HS-5 (cell line): ENCODE measurements around the gene ANO7.

Experiments used
- DNase-seq: peaks from one replicate; pipeline ENCODE4 v3.0.0-alpha.2; 2012; ENCODE audit warnings: low read depth

ANO7 gene

DNA sequence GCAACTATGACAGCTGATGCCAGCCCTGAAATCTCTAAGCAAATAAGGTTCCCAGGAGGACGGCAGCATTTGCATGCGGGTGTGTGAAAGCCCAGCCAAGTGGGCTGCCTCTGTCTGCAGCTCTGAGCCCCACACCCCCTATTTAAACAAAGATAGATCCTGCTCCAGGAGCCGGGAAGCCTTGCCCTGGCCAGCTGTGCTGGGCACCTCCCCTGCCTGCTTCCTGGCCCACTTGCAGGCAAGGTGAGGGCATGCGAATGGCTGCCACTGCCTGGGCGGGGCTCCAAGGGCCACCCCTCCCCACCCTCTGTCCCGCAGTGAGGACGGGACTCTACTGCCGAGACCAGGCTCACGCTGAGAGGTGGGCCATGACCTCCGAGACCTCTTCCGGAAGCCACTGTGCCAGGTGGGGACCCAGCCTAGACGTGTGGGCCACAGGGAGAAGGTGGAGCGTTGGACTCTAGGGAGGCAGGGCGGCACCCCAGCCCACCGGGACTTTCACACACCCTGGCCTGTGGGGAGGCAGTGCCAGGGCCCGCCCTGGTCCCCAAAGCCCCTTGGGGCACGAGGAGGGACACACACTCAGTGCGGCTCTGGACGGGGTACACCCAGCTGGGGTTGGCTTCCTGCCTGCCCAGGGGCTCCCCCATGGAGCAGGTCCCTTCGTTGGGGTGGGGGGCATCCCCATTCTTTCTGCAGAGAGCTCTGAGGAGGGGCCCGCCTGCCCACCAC, at the start of gene ANO7:
ANO7 (plus strand) TSS at position 317 of the 732 bp plus-strand sequence. CDS start 1,387 bp downstream, outside the sequence.
- no peak for DNase-seq

DNA sequence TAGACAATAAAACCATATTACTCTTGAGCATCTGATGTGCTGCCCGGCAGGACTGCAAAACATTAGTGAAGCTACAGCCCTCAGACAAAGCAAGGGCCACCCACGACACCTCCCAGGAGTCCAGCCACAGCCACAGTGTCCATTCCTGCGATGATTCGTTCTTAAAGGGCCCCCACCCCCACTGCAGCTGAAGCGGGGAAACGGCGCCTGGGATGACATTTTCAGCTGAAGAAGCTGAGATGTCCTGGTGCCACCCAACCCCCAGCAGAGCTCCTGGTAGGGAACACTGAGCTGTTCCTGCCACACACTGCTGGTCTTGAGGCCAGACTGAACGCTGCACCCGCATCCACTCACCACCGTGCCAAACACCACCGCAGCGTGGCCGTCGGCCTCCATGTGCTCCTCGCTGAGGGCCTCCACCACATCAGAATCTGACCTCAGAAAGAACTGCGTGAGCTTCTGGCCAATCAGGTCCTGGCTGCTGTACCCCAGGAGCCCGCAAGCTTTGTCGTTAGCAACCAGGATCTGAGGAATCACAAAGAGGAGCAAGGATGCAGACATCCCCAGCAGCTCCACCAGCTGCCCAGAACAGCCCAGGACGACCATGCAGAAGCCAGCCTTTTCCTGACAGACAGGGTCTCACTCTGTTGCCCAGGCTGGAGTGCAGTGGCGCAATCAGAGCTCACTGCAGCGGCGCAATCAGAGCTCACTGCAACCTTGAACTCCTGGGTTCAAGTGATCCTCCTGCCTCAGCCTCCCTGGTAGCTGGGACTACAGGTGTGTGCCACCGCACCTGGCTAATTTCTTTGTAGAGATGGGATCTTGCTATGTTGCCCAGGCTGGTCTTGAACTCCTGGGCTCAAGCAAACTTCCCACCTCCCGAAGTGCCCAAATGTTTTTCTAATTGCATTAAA, 48.7 kb upstream of the ANO7 start:
- DNase-seq = no peak

GRCh38 chr2:241140445-241140840, 48.0 kb upstream of the ANO7 start:
- no peak for DNase-seq

GRCh38 chr2:241141214-241141770, 47.2 kb upstream of the ANO7 start:
- DNase-seq = no peak

GRCh38 chr2:241142063-241142462, 46.4 kb upstream of the ANO7 start:
- DNase-seq = no peak

DNA sequence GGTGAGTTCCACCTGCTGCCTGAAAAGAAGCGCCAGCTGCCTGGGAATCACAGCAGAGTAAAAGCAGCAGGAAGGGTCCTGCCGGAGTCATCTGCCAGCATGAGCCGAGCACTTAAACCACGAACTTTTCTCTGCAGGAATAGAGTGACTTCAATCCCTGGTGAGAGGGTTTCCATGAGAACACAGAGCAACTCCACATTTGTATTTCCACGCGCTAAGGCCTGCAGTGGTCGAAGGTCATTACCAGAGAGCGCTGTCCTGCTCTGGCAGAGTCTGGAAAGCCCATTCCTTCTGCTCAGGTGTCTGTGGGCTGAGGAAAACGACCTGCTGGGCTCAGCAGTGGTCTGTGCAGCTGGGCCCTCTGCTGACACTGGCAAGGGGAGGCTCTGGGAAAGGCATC, 45.9 kb upstream of the ANO7 start:
- no peak for DNase-seq

- DNase-seq = no peak
Observed at GRCh38 chr2:241146286-241146685, 42.2 kb upstream of the ANO7 start.

DNA sequence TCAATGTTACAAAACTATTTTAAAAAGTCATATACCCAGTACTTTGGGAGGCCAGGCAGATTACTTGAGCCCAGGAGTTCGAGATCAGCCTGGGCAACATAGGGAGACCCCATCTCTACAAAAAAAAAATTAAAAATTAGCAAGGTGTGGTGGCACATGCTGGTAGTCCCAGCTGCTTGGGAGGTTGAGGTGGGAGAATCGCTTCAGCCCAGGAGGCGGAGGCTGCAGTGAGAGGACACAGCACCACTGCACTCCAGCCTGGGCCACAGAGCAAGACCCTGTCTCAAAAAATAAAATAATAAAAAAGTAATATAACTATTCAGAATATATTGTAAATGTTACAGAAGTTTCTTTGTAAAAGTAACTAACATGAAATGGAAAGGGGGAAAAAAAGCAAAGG, 41.1 kb upstream of the ANO7 start:
- DNase-seq = no peak

- DNase-seq = no peak
Observed at GRCh38 chr2:241148239-241148638, 40.2 kb upstream of the ANO7 start.

DNA sequence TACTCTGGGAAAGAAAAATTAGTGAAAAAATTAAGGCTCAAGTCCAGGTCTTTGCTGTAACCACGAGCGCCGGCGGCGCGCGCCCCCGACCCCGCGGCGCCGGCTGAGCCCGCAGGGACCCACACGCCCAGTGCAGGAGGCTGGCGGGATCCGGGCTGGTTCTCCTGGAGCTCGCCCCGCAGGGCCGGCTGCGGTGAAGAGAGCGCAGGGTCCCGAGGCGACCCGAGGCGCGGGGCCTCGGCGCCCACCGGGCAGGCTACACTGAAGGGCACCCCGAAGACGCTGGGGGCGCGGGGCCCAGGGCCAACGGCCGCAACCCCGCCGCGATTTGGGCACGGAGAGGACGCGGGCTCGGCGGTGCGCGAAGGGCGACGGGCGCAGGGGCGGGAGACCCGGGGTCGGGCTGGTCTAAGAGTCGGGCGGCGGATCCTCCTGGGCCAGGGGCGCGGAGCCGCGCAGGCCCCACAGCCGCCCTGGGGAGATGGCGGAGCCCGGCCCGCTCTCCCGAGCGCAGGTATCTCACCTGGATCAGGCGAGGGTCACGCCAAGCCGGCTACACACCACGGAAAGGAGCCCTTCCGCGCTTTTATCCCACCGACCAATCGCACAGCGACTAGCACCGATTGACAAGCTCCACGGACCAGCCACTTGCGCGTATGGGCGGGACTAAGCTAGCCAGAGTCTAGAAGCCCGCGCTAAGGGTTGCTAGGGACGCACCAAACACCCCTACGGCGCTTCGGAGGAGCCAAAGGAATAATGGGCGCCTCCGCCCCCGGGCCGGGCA, 39.4 kb upstream of the ANO7 start, which contains the start of gene PASK:
PASK (minus strand) TSS at position 582 of the 784 bp plus-strand sequence. CDS start 6,440 bp downstream, outside the sequence.
- peak; percentile 81 for DNase-seq

DNA sequence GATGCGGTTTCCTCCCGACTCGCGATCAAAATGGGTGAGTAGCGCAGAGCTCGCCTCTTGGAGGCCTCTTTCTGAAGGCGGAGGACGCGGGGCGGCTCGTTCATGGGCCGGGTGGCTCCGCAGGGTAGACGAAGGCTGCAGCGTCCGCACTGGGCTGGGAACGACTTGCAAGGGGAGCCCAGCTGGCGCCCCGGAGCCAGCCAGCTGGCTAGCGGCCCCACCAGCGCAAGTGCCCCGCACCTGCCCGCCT, 38.9 kb upstream of the ANO7 start:
- no peak for DNase-seq

DNA sequence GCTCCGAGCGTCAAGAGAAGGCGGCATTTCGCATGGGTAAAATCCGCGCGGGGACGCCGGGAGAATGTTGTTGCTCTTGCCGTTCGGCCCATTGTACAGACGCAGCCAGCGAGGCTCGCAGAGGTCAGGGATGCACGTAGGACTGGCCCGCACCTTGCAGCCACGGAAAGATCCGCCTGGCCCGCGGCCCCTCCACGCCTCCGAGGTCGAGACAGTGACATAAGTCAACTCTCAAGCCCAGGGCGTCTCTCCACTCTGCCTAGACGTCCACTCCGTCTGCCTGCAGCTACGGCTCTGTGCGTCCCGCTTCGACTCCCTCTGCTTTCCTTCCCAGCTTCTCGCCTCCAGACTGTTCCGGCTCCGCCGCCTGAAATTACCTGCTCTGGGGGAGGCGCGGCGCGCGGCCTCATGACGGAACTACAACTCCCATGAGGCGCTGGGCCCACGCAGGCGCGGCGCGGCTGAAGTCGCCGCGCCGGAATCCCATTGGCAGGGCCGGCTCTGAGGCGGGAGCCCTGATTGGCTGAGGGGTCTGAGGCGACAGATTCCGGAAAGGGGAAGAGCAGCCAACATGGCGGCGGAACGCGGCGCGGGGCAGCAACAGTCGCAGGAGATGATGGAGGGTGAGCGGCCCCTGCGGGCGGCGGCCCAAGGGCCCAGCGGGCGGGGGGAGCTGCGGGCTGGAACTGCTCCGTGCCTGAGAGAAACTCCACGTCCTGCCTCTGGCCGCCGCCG, 38.4 kb upstream of the ANO7 start, which contains the start of gene PPP1R7:
PPP1R7 (plus strand) TSS at position 543 of the 735 bp plus-strand sequence; CDS start at position 572, 29 bp downstream.
- peak; percentile 80 for DNase-seq

DNA sequence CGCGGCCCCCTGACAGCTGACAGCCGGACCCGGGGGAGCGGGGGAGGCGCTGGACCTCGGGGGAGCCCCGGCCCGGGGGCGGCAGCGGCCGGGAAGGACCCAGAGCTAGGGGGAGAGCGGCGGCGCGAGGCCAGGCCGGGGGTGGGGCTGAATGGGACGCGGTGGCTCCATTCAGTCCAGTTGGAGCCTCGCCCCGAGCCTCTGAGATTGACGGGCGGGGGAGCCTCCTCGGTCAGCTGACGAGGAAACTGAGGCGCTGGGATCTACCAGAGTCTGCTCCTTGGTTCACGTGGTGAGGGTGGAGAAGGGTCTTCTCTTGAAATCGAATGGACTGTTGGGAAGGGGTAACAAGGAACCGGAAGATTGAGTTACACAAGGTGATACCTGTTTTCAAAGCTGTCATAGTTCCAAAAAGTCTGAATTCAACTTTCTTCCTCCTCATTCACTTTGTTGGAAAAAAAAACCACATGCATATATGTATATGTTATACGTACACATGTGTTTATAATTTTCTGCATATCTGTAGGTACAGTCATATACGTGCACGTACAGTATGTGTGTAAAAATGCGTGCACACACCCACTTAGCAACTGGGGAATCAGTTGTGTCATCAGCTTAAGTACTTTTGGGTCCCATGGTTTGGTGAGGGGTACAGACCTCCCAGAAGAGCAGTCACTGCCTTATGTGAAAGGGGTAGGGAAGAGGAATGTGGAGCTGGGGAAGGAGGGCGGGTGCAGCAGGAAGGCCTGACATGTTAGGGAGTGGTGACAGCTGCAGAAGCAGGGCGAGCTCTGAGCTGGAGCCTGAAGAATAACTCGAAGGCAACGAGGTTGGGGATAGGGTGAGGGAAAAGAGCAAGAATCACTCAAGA, 37.6 kb upstream of the ANO7 start:
- DNase-seq = no peak

DNA sequence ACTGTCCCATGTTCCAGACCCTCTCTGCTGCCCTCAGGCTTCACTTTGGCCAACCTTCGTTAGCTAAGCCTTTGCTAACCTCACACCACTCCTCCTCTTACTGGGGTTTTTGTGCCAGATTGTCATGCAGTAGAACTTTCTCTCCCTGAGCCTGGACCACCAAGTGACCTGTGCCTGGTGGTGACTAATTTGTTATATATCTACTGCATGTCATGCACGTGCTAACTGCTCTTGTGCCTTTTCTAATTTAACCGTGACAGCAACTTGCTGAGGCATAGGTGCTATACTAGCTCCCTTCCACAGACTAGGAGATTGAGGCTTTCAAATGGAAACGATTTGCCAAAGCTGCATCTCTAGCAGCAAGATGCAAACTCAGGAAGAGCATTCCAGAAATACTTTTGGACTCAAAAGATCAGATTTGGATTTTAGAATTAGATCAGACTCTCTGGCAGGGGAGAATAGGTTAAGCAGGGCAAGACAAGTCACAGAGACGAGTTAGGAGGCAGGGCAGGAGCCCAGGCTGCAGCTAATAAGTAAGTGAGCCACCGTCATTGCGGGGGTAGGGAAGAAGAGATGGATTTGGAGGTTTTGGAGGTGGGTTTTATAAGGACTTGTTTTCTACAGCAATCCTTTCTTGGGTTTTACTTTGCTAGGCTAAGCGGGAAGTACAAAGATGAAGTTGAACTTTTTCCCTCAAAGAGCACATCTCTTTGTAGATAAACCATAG, 36.4 kb upstream of the ANO7 start:
- no peak for DNase-seq

- DNase-seq = no peak
Observed at GRCh38 chr2:241153616-241154015, 34.9 kb upstream of the ANO7 start.

DNA sequence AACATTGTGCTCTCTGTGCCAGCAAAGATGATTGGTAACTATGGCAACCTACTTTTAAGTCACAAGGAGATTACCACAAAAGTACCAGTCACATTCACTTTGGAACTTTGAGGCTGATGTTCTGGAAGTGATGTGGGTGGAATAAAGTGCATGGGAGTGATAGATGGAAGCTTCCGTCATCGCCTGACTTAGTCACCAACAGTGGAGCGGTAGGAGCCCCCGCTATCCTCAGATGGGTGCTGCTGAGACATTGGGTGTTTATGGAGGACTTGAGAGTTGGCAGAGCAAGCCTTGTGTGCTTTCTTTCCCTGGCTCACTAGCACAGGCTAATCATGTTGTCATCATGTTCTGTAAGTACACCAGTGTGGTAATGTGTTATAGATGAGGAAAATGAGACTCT, 33.6 kb upstream of the ANO7 start:
- no peak for DNase-seq

GRCh38 chr2:241155936-241156335, 32.5 kb upstream of the ANO7 start:
- no peak for DNase-seq

DNA sequence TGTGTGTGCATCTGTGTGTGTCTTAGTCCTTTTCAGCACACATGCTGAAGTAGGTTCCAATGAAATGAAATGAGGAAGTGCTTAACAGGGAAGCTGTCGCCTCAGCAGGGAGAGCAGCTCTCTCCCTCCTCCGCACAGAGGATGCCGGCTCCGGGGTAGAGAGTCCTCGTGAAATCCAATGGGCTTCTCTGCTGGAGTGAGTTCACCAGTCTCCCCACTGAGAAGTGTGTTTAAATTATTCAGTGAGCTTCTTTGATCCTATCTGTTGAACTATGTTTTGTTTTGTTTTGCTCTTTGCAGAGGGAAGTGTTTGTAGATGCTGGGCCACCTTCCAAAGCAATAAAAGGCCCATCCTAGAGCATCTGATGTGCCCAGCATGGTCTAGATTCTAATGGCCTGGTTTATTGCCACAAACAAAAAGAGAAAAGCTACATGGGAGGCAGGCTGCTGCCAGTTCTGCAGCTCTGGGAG, 31.5 kb upstream of the ANO7 start:
- DNase-seq = no peak

GRCh38 chr2:241157841-241158545, 30.5 kb upstream of the ANO7 start:
- peak; percentile 61 for DNase-seq
